IMR-90 (cell line): ENCODE results near the gene UBN2. TPM values are rescaled to one million over a fixed set of nuclear protein-coding genes. Genes with fewer than 3 reads are reported as not detected.

ENCODE experiments used
- ATAC-seq: fragments of 200-7000 bp; cut with Tn5 transposase; 2 replicates; pipeline ENCODE4 v1.9.1; 2020; ENCODE audit warnings: low read depth, mild to moderate bottlenecking, moderate library complexity
- BruUV-seq: library from RNA; stranded (reverse); fragments of 400-500 nt; replicated peaks from 2 replicates; lab custom pipeline; 2021; lab: Mats Ljungman, UMichigan
- CTCF ChIA-PET: fragments of 300-600 bp; formaldehyde crosslinking; extraction: SDS; loops from one replicate; lab custom pipeline; 2021; ENCODE audit warnings: antibody characterized with exemption; lab: Yijun Ruan, JAX
- POLR2A ChIA-PET: fragments of 300-600 bp; sonication (Branson Sonifier 250); formaldehyde crosslinking; loops from one replicate; lab custom pipeline; 2022; ENCODE audit warnings: antibody characterized with exemption; ENCODE audit not compliant: unreplicated experiment; lab: Charles Lee
- DNase-seq: peaks from one replicate; pipeline ENCODE4 v3.0.0; 2013
- H2AFZ ChIP-seq: replicated peaks from 2 replicates; pipeline ENCODE3; 2013; ENCODE audit warnings: low read length, mild to moderate bottlenecking; ENCODE audit not compliant: poor library complexity
- H2AK5ac ChIP-seq: 2 replicates; pipeline ENCODE4 v1.6.1; 2013; ENCODE audit warnings: low read depth, low read length, inconsistent platforms
- H2AK9ac ChIP-seq: replicated peaks from 2 replicates; pipeline ENCODE3; 2013; ENCODE audit warnings: mild to moderate bottlenecking, low read depth, low read length, moderate library complexity; ENCODE audit not compliant: poor library complexity
- H2BK120ac ChIP-seq: 2 replicates; pipeline ENCODE4 v1.6.1; 2013; ENCODE audit warnings: low read depth, low read length, inconsistent platforms
- H2BK15ac ChIP-seq: 3 replicates; pipeline ENCODE4 v1.6.1; 2013; ENCODE audit warnings: low read depth, low read length, inconsistent platforms
- H2BK20ac ChIP-seq: 2 replicates; pipeline ENCODE4 v1.6.1; 2013; ENCODE audit warnings: low read depth, mild to moderate bottlenecking, inconsistent platforms, low read length, moderate library complexity
- H2BK5ac ChIP-seq: 2 replicates; pipeline ENCODE4 v1.6.1; 2013; ENCODE audit warnings: mild to moderate bottlenecking, low read depth, low read length, inconsistent platforms; ENCODE audit not compliant: poor library complexity, severe bottlenecking
- H3K14ac ChIP-seq: replicated peaks from 2 replicates; pipeline ENCODE4 v1.6.1; 2013; ENCODE audit warnings: low read depth, low read length, inconsistent platforms
- H3K18ac ChIP-seq: 2 replicates; pipeline ENCODE4 v1.6.1; 2013; ENCODE audit warnings: low read depth, low read length, control low read depth
- H3K23ac ChIP-seq: 2 replicates; pipeline ENCODE4 v1.6.1; 2013; ENCODE audit warnings: low read depth, low read length, inconsistent platforms
- H3K27ac ChIP-seq: 2 replicates; pipeline ENCODE4 v1.5.1; 2013; ENCODE audit warnings: mild to moderate bottlenecking, control low read depth, low read length; ENCODE audit not compliant: insufficient read depth
- H3K27me3 ChIP-seq: 2 replicates; pipeline ENCODE4 v1.6.1; 2013; ENCODE audit warnings: low read length; ENCODE audit not compliant: control insufficient read depth, insufficient read depth
- H3K36me3 ChIP-seq: 2 replicates; pipeline ENCODE4 v1.6.1; 2013; ENCODE audit warnings: low read length, mixed read lengths; ENCODE audit not compliant: control insufficient read depth, insufficient read depth
- H3K4ac ChIP-seq: 2 replicates; pipeline ENCODE4 v1.6.1; 2013; ENCODE audit warnings: low read depth, low read length, inconsistent platforms
- H3K4me1 ChIP-seq: 2 replicates; pipeline ENCODE4 v1.6.1; 2013; ENCODE audit warnings: low read length, mixed read lengths; ENCODE audit not compliant: control insufficient read depth, insufficient read depth
- H3K4me2 ChIP-seq: 2 replicates; pipeline ENCODE4 v1.6.1; 2013; ENCODE audit warnings: low read depth, mild to moderate bottlenecking, control low read depth, low read length, moderate library complexity
- H3K4me3 ChIP-seq: 2 replicates; pipeline ENCODE4 v1.5.1; 2013; ENCODE audit warnings: low read depth, mild to moderate bottlenecking, control low read depth, low read length, moderate library complexity; ENCODE audit not compliant: insufficient read depth
- H3K56ac ChIP-seq: 2 replicates; pipeline ENCODE4 v1.6.1; 2013; ENCODE audit warnings: low read length, inconsistent platforms; ENCODE audit not compliant: insufficient read depth; ENCODE audit errors: extremely low read depth
- H3K79me1 ChIP-seq, 2 experiments: 2 replicates each; pipeline ENCODE4 v1.6.1; 2013; ENCODE audit warnings: low read length in 2 of 2, inconsistent platforms in 1 of 2, low read depth in 1 of 2
- H3K9ac ChIP-seq: 2 replicates; pipeline ENCODE4 v1.6.1; 2013; ENCODE audit warnings: low read depth, low read length, control low read depth
- H3K9me1 ChIP-seq: 2 replicates; pipeline ENCODE4 v1.6.1; 2013; ENCODE audit warnings: low read length, inconsistent platforms; ENCODE audit not compliant: insufficient read depth
- H3K9me3 ChIP-seq: 2 replicates; pipeline ENCODE4 v1.6.1; 2013; ENCODE audit warnings: low read length; ENCODE audit not compliant: control insufficient read depth, insufficient read depth
- H4K20me1 ChIP-seq: 2 replicates; pipeline ENCODE4 v1.6.1; 2013; ENCODE audit warnings: low read length, inconsistent platforms; ENCODE audit not compliant: insufficient read depth
- H4K5ac ChIP-seq: 2 replicates; pipeline ENCODE4 v1.6.1; 2013; ENCODE audit warnings: mild to moderate bottlenecking, low read depth, low read length, control low read depth
- H4K8ac ChIP-seq, 2 experiments: 2 replicates each; pipeline ENCODE4 v1.6.1; 2013; ENCODE audit warnings: low read depth in 2 of 2, low read length in 2 of 2, control low read depth in 1 of 2, inconsistent platforms in 1 of 2
- H4K91ac ChIP-seq: 2 replicates; pipeline ENCODE4 v1.6.1; 2013; ENCODE audit warnings: low read depth, low read length, inconsistent platforms; ENCODE audit not compliant: insufficient read depth
- CHD1 ChIP-seq: IDR thresholded peaks from 2 replicates; pipeline ENCODE4 v1.6.1; 2012; ENCODE audit warnings: low read depth, low read length, improper control_type of control experiment
- ELK1 ChIP-seq: fragments of 150-350 bp; IDR thresholded peaks from 2 replicates; pipeline ENCODE4 v1.6.1; 2016; ENCODE audit warnings: low read depth, mild to moderate bottlenecking, low read length, moderate library complexity, borderline replicate concordance
- FOS ChIP-seq: fragments of 150-350 bp; IDR thresholded peaks from 2 replicates; pipeline ENCODE4 v1.6.1; 2016; ENCODE audit warnings: low read depth, low read length
- MAFK ChIP-seq: IDR thresholded peaks from 2 replicates; pipeline ENCODE4 v1.6.1; 2012; ENCODE audit warnings: low read depth, low read length, improper control_type of control experiment
- MAZ ChIP-seq: IDR thresholded peaks from 2 replicates; pipeline ENCODE4 v1.6.1; 2012; ENCODE audit warnings: low read depth, mild to moderate bottlenecking, low read length, improper control_type of control experiment, moderate library complexity, borderline replicate concordance
- NFE2L2 ChIP-seq: fragments of 150-350 bp; IDR thresholded peaks from 2 replicates; pipeline ENCODE4 v1.6.1; 2016; ENCODE audit warnings: low read depth, mild to moderate bottlenecking, low read length
- POLR2A ChIP-seq: IDR thresholded peaks from 2 replicates; pipeline ENCODE4 v1.6.1; 2012; ENCODE audit warnings: mild to moderate bottlenecking, low read depth, low read length
- RAD21 ChIP-seq: IDR thresholded peaks from 2 replicates; pipeline ENCODE4 v1.6.1; 2012; ENCODE audit warnings: low read length, improper control_type of control experiment
- RCOR1 ChIP-seq: IDR thresholded peaks from 2 replicates; pipeline ENCODE4 v1.6.1; 2012; ENCODE audit warnings: mild to moderate bottlenecking, low read length, improper control_type of control experiment; ENCODE audit not compliant: insufficient replicate concordance
- RFX5 ChIP-seq: IDR thresholded peaks from 2 replicates; pipeline ENCODE4 v1.8.0; 2012; ENCODE audit warnings: low read depth, mild to moderate bottlenecking, low read length, moderate library complexity
- SMC3 ChIP-seq: fragments of 150-350 bp; IDR thresholded peaks from 2 replicates; pipeline ENCODE4 v1.6.1; 2016; ENCODE audit warnings: low read depth, mild to moderate bottlenecking, antibody characterized with exemption, low read length, moderate library complexity
- USF2 ChIP-seq: fragments of 150-350 bp; IDR thresholded peaks from 2 replicates; pipeline ENCODE4 v1.6.1; 2017; ENCODE audit warnings: mild to moderate bottlenecking, antibody characterized with exemption, low read length, low read depth
- WGBS, 2 experiments: methylation state at CpG; one replicate each; pipeline versions ENCODE4 v1.1.5 to v1.1.7; 2013; ENCODE audit warnings: missing lambda C conversion rate in 2 of 2; ENCODE audit not compliant: insufficient read length in 1 of 2; ENCODE audit errors: extremely low coverage in 2 of 2; 5-methylcytosine and 5-hydroxymethylcytosine counted together
- dilution Hi-C: fragments of 300-500 bp; cut with HindIII; formaldehyde crosslinking; loops from one replicate; pipeline ENCODE4 v1.14.3; 2018; ENCODE audit warnings: low sequenced_read_pairs; ENCODE audit not compliant: unreplicated experiment
- in situ Hi-C: fragments of 300-500 bp; cut with MboI; formaldehyde crosslinking; loops from 3 replicates; pipeline ENCODE4 v1.14.3; 2019; ENCODE audit warnings: low sequenced_read_pairs, inconsistent platforms, mixed read lengths
- intact Hi-C: fragments of 100-400 bp; cut with micrococcal nuclease; formaldehyde crosslinking; loops from 2 replicates; pipeline ENCODE4 v1.10.0; 2022
- polyA plus RNA-seq, 3 experiments: library from polyadenylated mRNA; depleted of rRNA; stranded (reverse); fragments of >200 nt; gene quantifications; 2 replicates each; pipeline ENCODE4 v1.2.3, GENCODE V29; 2012; ENCODE audit warnings: low replicate concordance in 1 of 3
- total RNA-seq: library from RNA; depleted of rRNA; stranded (reverse); fragments of >200 nt; gene quantifications from 2 replicates; pipeline ENCODE4 v1.2.3, GENCODE V29; 2012

The UBN2 gene
- total and polyA plus RNA-seq, 2 of the 4 experiments (the other 2 are of a cell fraction): 1.6 to 2.3 TPM

- no peak overlapping the region; the same call in 1 of the 2 replicates for H3K56ac ChIP-seq
- 0% methylated on average over 2 of the region's 101 CpGs; no CpG with 5 or more reads in 1 of the 2 experiments for WGBS, 2 experiments
- in situ Hi-C loops: no loop called here
- peaks cover 6 to 13% of the 10 kb centered on the region in 2 experiments for H3K79me1 ChIP-seq
- no peak overlapping the region for H2BK120ac ChIP-seq
- no peaks in the 10 kb centered on the region for H3K27me3 ChIP-seq
- peak overlapping the region; percentile 77 for H3K4me2 ChIP-seq
- H2BK5ac ChIP-seq: peak overlapping the region; percentile 86
- no peak overlapping the region for H4K5ac ChIP-seq
- H3K18ac ChIP-seq: no peak overlapping the region
- peak overlapping the region; percentile 70 for H3K23ac ChIP-seq
- H3K27ac ChIP-seq: peak overlapping the region; percentile 94
- no peaks in the 10 kb centered on the region for H3K36me3 ChIP-seq
- H2BK20ac ChIP-seq: no peak overlapping the region
- no peak for TF ChIP-seq USF2
- no peak for TF ChIP-seq POLR2A
- no peak for TF ChIP-seq MAZ
- TF ChIP-seq MAFK: no peak
- no peak for TF ChIP-seq RAD21
- no peak for TF ChIP-seq ELK1
- TF ChIP-seq RFX5: no peak
- TF ChIP-seq NFE2L2: no peak
- TF ChIP-seq CHD1: no peak
- no peak for TF ChIP-seq FOS
- TF ChIP-seq RCOR1: no peak
- no peak for TF ChIP-seq SMC3
- dilution Hi-C loops: no loop called here
- intact Hi-C loops: loop anchor here (2.0 to 5.0 kb wide), 2 partner anchors 99 to 123 kb away; partner anchors contain the start of gene ZC3HAV1
- H4K91ac ChIP-seq: peak overlapping the region; percentile 81; the same call in 1 of the 2 replicates
- H3K9me1 ChIP-seq: no peaks in the 10 kb centered on the region
- H3K4me1 ChIP-seq: no peaks in the 10 kb centered on the region
- no peak overlapping the region for H2AK5ac ChIP-seq
- ATAC-seq (peak; percentile 48), DNase-seq (peak; percentile 6)
- H3K9ac ChIP-seq: peak overlapping the region; percentile 94
- H2AK9ac ChIP-seq: peak overlapping the region; percentile 20
- 0 out of 2 replicates have a peak overlapping the region, but pooled peaks have one; percentile 89 for H3K14ac ChIP-seq
- peak overlapping the region; percentile 55 to 95; a peak in 2 of 4 replicates for H4K8ac ChIP-seq
- peak overlapping the region; percentile 85 for H3K4ac ChIP-seq
- peaks cover 7% of the 10 kb centered on the region; the same call in 1 of the 2 replicates for H4K20me1 ChIP-seq
- H2BK15ac ChIP-seq: no peak overlapping the region
- POLR2A ChIA-PET: no interaction called here
- no peaks in the 10 kb centered on the region for H3K9me3 ChIP-seq
- BruUV-seq: no TSS peak
- CTCF ChIA-PET: interaction anchor here (0.6 kb wide), 1 partner anchor 1043 kb away, joined by 3 read pairs; no protein-coding TSS in a partner anchor
- peak overlapping the region; percentile 87 for H3K4me3 ChIP-seq
- H2AFZ ChIP-seq: peak overlapping the region; percentile 97
Measured at GRCh38 chr7:139231513-139232376, 708 bp downstream of the UBN2 start.
